ENCODE data around the gene RASGRP2.

DNA sequence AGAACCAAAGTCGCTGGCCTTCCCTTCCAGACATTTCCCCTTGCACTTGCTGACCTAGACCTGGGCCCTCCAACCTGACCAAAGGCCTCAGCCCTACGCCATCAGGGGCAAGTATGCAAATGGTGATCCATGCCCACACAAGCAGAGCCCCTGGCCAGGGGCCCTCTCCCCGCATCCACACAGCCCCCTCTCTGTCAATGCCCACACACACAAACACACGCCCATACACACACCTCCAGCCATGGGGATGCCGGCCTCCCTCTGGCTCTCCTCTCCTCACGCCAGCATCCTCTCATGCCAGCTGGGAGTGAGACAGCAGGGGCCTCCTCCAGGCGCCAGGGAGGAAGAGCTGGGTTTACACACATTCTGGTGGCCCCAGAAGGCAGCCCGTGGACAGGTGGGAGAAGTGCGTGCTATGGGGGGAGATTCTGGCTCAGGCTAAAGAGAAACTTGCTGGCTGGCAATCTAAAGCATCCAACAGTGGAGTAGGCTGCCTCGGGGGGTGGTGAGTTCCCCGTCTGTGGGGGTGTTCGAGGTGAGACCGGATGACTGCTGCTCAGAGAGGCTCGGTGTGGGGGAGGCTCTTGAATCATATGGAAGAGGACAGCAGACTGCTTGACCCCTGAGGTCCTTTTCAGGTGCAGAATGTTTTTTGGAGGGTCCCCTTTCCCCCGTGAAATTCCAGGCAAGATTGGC, 25.7 kb downstream of the RASGRP2 start:
- TF ChIP-seq, protein P1, sequence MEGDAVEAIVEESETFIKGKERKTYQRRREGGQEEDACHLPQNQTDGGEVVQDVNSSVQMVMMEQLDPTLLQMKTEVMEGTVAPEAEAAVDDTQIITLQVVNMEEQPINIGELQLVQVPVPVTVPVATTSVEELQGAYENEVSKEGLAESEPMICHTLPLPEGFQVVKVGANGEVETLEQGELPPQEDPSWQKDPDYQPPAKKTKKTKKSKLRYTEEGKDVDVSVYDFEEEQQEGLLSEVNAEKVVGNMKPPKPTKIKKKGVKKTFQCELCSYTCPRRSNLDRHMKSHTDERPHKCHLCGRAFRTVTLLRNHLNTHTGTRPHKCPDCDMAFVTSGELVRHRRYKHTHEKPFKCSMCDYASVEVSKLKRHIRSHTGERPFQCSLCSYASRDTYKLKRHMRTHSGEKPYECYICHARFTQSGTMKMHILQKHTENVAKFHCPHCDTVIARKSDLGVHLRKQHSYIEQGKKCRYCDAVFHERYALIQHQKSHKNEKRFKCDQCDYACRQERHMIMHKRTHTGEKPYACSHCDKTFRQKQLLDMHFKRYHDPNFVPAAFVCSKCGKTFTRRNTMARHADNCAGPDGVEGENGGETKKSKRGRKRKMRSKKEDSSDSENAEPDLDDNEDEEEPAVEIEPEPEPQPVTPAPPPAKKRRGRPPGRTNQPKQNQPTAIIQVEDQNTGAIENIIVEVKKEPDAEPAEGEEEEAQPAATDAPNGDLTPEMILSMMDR (conservative IDR thresholded peaks at IDR 0.05) = no peak
- TF ChIP-seq ZFX (IDR thresholded peaks at IDR 0.05) = no peak

All from C4-2B (cell line).